GM18909 (cell line): Measurements from ENCODE around the gene PPP1R14C.

Experiments
- ATAC-seq: cut with Tn5 transposase; IDR thresholded peaks from one replicate; pipeline ENCODE4 v1.9.1; 2021; ENCODE audit warnings: mild to moderate bottlenecking; ENCODE audit not compliant: unreplicated experiment, poor library complexity

The PPP1R14C gene

GRCh38 chr6:150288456-150288855, 145.6 kb downstream of the PPP1R14C start:
- no peak for ATAC-seq

- ATAC-seq = no peak
Measured at GRCh38 chr6:150289454-150290071, 146.7 kb downstream of the PPP1R14C start.

GRCh38 chr6:150290429-150290828, 147.6 kb downstream of the PPP1R14C start:
- no peak for ATAC-seq

- no peak for ATAC-seq
Measured at GRCh38 chr6:150291968-150292710, 149.3 kb downstream of the PPP1R14C start.

GRCh38 chr6:150293019-150293418, 150.2 kb downstream of the PPP1R14C start:
- ATAC-seq = no peak

GRCh38 chr6:150293423-150294173, 150.8 kb downstream of the PPP1R14C start:
- no peak for ATAC-seq

DNA sequence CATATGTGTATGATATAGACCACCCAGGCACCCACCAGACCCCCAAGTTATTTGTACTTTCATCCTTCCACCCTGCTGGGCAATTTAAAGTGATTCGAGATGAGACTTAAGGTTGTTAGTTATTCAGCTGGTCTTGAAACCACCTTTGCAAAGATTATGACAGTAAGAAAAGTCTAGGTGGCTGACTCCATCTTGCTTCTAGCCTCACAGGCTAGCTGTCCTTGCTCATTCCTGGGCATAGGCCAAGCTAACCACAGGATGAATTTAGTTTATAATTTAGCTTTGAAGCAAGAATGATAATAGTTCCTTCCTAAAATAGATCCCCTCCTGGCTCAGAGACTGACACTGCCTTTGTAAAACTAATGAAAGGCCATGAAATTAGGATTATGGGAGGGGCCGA, 154.0 kb downstream of the PPP1R14C start:
- no peak for ATAC-seq

DNA sequence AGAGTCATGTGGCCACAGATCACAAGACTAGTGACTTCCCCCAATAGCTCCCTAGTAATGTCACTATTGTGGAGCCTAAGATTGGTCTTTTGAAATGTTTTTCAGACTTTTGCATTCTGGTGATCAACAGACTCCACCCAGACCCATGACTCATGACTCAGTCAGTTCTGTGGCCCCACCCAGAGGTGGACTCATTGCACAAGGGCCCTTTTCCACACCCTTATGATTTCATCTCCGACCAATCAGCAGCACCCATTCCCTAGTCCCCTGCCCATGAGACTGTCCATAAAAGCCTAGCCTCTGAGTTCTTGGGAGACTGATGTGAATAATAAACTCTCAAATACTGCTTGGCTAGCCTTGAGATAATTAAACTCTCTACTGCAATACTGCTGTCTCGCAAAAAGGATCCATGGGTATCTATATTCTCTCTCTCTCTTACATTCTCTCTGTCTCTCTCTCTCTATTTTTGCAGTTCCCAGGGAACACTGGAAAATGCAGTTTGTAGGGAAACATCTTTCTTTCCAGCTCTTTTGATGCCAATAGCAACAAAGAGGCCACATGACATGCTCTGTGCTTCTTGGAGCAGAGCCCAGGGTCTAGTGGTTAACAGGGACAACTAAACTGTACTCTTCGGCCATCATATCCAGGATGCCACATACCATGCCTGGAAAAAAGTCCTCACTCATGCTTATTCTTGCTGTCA, 154.6 kb downstream of the PPP1R14C start:
- no peak for ATAC-seq

GRCh38 chr6:150298030-150298380, 155.2 kb downstream of the PPP1R14C start:
- no peak for ATAC-seq

GRCh38 chr6:150298676-150299075, 155.8 kb downstream of the PPP1R14C start:
- no peak for ATAC-seq
